NAMALWA (cell line): ENCODE data around the gene RASAL2.
A peak's percentile ranks its signal among the peaks of the same experiment; 100 is the strongest.
"Not testable (repeated sequence)": the region's sequence is repeated elsewhere in the genome, so short reads cannot be mapped to it uniquely, and the experiment has no call there.

ENCODE experiments used
- DNase-seq: peaks from one replicate; pipeline ENCODE4 v3.0.0-alpha.2; 2015; ENCODE audit warnings: low spot score

Gene RASAL2

DNA sequence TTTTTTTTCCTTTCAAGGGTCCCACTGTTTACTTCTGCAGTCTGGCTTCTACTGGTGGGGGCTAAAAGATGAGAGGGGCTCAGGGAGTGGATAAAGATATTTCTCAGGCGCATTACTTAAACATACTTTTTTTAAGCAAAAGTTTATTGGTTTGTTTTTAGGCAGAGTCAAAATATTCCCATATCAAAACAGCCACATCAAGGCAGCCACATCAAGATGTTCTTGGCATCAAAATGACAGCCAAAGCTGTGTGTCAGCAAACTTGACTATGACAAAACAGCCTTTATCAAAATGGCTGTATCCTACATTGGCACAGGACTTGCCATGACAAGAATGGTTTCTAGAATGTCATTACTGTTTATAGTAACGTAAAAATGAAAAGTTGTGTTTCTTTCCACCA, 22.1 kb upstream of the RASAL2 start:
- no peak for DNase-seq

DNA sequence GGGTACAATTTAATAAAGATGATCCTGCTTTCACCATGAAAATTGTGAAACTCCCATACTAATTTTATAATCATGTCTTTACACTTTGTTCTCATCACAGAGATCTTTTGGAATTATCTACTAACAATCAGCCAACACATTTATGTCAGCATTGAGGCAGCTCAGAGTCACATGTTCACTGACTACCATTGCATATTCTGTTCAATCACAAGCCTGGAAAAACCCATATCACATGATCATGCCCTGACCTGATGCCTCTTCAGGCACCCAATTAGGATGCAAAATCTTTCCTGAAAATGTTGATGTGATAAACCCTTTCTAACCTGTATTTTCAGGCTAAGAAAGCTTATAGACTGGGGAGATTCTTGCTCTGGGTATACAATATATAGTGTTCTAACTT, 21.6 kb upstream of the RASAL2 start:
- no peak for DNase-seq

DNA sequence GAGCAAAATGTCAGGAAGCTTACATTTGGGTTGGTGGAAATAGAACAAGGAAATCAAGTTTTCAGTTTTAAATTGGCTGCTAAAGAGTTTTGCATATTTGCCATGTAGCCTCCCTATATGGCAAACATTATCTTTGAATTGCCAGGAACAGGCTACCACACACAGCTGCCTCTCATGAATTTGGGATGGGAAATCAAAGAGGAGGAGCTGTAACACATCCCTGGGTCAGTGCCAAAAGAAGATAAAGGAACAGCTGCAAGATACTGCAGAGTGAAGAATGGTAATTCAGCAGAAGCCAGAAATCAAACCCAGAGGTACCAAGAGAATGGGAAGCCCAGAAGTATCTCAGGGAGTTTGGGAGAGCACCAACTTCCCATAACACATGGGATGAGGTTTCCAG, 18.6 kb upstream of the RASAL2 start:
- no peak for DNase-seq

DNA sequence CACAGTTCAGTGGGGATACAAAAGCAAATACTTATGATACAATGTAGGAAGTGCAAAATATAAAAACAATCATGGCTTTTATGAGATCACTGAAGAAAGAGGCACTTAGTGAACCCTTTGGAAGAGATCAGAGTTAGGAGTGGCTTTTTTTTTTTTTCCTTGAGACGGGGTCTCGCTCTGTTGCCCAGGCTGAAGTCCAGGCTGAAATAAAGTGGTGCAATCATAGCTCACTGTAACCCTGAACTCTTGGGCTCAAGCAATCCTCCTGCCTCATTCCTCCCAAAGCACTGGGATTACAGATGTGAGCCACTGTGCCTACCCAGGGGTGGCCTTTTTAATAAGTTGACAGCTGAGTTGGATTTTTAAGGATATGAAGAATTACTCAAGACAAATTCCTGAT, 17.3 kb upstream of the RASAL2 start:
- no peak for DNase-seq

DNA sequence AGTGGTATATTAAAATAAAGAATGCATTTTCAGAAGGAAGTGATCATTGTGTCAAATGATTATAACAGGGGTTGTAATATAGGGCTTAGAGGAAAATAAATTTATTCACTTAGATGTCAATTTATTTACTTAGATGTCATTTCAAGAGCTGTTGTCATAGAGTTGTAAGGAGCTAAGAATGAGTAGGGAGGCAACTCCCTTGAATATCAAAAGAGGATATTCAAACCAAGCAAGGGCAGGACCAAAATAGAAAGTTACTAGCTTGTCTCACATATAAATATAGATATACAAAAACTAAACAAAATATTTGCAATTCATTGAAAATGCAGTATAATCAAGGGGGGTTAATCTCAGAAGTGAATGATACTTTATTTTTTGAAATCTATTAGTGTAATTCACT, 16.0 kb upstream of the RASAL2 start:
- no peak for DNase-seq

DNA sequence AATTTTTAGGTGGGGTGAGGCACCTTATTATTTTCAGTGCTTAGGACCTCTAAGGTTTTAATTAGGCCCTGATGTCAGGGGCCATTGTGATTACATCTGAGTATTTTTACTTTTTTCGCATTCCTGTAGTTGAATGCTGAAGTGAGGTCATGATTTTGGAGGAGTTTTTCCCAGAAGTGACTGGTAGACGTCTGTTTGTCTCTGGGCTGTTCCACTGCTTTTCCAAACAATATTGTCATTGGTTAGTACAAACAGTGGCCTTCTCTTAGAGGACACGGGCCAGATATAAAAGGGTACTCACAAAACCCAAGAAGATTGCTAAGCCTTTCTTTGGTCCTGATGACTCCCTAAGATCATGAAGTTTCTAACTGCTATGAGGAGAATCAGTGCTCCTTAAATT, 7.6 kb upstream of the RASAL2 start:
- DNase-seq, result no peak

DNA sequence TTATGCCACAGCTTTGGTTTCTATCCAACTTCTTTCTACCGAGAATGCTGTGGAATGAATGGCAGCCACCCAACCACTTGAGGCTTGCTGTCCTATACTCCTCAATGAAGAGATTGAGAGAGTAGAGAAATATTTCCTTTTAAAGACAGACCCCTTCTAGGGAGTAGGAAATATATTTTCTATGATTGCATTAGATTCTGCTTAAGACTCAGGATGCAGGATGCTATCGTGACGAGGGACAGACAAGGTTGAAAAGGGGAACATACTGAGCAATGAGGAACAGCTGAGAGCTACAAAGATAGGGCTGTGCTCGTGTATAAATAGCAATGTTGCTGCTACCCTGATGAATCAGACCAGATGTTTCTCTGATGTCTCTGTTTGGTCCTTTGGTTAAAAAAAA, 7.1 kb upstream of the RASAL2 start:
- DNase-seq, result peak; percentile 37

DNA sequence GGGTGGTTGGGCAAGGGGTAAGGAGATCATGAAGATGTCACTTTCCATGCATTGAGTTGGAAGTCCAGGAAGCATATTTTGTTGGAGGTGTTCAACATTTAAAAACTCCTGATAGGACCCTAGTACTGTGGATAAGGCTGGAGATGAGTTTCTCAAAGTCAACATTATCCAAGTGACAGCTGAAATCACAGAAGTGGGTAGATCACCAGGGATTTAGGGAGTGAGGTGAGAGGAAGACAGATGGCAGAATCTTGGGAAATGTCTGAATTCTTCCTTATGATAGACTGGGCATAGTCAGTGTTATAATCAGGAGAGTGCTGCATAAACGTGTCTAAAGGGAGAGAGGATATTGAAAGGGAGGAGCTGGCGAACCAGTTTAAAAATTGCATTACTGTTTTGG, 5.3 kb upstream of the RASAL2 start:
- no peak for DNase-seq

DNA sequence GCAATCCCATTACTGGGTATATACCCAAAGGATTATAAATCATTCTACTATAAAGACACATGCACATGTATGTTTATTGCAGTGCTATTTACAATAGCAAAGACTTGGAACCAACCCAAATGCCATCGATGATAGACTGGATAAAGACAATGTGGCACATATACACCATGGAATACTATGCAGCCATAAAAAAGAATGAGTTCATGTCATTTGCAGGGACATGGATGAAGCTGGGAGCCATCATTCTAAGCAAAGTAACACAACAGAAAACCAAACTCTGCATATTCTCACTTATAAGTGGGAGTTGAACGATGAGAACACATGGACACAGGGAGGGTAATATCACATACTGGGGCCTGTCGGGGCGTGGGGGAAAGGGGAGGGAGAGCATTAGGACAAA, 2.5 kb upstream of the RASAL2 start:
- DNase-seq, result not testable (repeated sequence)

DNA sequence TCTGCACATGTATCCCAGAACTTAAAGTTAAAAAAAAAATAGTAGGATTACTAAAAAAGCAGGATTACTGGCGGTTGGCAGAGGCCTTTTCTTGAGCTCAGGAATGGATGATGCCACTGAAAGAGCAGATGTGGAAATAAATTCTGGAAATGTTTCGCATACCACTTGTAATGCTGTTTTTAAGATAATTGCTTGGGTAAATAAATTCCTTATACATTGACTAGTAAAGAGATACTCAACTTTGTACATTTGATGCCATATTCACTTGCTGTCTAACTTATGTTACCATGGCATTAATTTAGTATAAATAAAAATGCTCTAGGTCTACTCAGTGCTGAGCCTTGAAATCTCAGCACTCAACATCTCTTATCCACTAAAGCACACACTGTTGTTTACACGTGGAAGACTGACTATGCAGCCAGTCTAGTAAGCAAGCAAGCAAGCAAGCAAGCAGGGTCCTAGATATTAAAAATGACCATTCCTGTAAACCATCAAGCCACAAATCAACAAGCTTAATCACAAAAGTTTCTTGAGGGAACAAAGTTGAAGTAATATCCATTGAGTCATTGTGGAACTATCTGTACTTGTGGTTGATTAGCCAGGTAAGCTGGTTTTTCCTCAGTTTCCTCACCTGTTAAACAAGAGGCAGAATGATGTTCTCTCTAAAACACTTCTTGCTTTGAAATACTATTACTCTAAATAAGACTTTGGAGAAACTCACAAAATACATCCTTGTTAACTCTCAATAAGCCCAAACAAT, 1.7 kb upstream of the RASAL2 start:
- DNase-seq, result no peak

DNA sequence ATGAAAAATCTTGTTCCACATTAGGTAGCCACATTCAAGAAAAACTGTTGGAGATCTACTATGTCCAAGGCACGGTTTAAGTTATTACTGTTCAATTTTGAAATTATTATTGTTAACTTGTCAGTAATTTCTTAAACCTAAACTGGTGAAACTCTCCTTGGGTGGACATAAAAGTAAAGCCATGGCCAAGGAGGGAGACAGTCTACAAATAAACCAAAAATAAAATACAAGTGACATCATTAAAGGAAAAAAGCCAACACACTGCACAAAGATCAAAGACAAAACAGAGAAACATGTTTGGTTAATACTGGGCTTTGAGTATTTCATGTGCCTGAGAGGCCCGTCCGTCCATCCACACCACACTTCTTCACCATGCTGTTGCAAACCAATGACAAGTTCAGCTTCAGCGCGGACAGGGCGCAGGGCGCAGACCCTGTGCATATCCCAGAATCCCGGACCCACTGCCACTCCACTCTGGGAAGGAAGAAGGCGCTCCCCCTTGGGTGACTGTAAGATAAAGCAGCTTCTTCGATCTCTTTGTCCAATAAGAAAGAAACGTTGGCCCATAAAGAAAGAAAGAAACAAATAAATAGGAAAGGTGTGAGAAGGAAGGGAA, 918 bp upstream of the RASAL2 start:
- DNase-seq, result no peak

DNA sequence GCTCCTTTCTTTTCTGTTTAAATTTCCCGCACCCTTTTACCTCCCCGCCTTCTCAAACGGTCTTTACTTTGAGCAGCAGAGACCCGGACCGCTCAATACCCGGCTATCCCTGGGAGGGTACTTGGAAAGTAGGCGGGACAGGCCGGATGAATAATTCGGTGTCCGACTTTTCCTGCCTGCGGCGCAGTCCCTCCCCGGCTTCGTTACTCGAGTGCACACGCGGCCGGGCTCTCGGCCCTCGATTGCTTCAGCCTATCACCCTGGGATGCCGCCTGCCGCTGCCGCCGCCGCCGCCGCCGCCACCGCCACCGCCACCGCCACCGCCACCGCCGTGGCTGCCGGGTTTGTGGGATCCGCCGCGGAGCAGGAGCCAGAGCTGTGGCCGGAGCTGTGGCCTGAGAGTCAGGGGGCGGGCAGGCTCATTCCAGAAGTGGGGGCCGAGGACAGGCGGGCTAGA, 382 bp upstream of the RASAL2 start:
- DNase-seq, result no peak

DNA sequence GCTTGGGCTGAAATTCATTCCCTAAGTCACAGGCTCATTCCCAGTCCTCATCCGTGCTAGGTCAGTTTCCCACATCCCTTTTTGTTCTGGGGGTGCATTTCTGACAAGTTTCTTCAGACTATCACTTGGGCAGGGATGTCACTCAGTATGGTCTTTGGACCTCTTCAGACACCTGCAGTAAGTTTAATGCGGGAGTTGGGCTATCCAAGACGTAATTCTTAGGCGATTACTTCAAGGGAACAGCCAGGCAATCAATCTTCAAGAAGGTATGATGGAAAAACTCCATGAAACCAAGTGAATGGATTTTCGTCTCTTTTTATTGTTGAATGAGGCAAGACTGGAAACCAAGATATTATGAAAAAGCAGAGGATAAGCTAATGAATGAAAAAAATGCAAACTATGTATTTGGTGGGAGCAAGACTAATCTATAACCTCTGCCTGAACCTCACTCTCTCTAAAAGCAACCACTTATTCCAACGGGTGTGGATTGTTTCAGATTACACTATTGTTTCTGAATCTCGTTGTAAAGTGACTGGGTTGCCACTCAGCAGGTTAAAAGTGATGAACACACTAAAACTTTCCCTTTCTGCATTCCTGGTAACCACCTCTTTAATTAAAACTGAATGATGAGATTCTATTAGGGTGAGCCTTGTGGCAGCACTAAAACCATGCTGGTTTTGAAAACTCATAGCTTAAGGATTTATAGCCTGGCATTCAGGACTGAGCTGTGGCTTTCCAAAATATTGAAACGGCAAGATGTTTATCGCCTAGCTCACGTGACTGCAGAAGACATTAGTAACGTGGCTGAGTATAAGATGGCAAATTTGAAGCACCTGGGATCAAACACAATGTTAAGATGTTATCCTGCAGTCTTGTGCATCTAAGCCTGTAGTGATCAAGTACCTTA, 1.1 kb downstream of the RASAL2 start:
- no peak for DNase-seq

DNA sequence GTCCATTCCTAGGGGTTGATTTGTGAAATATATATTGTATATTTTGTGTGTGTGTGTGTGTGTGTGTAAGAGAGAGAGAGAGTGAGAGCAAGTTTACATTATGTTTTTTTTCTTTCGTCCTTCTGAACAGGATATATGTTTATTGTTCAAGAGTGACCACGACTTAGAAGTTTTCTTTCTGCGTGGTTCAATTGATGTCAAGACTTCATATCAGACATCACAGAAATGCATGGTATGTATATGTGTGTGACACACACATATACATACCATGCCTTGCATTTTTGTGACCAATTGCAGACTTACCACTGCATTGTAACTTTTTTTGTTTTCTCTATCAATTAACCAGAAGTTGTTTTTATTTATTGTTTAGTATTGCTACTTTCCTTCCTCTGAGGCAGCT, 2.5 kb downstream of the RASAL2 start:
- no peak for DNase-seq

DNA sequence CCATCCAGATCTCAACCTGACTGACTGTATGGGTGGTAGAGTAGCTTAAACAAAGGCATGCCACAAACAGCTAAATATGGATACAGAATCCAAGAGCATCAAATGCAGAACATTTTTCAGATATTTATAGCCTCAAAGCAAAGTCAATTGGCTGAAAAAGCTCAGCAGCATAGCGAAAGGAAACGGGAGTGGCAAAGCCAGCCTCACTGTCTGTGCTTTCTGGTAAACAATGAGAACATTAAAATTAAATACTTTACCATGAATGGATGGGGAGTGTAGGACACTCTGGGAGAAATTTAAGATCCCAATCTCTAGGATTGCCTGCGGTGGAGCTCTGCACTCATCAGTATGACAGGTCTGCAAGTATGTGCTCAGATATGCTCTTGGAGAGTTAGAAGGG, 4.4 kb downstream of the RASAL2 start:
- DNase-seq, result no peak

DNA sequence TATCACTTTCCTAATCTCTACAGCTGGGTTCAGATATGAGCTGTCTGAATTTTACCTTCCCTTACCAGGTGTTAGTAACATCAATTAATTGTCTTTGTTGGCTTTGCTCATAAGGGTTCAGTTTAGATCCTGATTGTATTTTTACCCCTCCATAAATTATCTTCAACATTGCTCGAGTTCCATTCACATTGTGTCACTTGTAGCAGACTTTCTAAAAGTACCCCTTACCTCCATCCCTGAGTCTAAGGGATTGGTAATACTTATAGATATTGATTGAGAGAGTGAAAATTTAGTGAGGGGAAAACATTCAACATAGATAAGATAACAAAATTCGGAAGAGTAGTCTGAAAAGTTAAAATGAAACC, 7.3 kb downstream of the RASAL2 start:
- no peak for DNase-seq

DNA sequence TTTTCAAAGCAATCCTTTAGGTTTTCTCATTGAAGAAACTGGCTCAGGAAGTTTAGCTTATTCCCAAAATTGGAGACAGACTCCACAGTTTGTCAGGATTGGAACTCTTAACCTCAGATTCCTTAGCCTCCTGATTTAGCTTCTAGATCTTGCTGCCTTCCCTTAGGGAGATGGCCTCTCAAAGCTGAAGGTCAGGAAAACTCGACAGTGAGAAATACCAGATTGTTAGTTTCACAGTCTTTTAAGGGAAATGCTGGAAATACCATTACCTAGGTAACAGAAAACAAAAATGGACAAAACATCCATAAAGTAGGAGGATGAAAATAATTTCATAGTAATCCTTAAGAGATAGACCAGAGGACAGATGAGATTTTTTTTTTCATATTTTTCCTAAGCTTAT, 7.8 kb downstream of the RASAL2 start:
- no peak for DNase-seq

DNA sequence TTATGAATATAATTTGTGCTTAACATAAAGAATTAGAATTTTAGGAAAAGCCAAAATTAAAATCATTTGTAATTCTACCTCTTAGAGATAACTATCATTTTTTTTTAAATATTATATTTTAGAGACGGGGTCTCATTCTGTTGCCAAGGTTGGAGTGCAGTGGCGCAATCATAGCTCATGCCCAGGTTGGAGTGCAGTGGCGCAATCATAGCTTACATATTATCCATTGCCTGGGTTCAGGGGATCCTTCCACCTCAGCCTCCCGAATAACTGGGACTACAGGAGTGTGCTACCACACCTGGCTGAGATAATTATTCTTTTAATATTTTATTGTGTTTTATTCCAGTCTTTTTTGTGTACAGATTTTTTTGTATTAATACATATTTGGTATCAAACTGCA, 8.3 kb downstream of the RASAL2 start:
- DNase-seq, result no peak

DNA sequence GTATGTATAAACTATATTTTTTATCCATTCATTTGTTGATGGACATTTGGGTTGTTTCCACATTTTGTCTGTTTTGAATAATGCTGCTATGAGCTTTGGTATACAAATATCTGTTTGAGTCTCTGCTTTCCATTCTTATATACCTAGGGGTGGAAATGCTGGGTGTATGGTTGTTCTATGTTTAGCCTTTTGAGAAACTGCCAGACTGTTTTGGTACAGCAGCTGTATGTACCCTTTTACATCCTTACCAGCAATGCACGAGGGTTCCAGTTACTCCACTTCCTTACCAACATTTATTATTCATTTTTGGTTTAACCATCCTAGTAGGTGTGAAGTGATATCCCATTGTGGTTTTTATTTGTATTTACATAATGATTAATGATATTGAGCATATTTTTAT, 13.9 kb downstream of the RASAL2 start:
- DNase-seq, result no peak

DNA sequence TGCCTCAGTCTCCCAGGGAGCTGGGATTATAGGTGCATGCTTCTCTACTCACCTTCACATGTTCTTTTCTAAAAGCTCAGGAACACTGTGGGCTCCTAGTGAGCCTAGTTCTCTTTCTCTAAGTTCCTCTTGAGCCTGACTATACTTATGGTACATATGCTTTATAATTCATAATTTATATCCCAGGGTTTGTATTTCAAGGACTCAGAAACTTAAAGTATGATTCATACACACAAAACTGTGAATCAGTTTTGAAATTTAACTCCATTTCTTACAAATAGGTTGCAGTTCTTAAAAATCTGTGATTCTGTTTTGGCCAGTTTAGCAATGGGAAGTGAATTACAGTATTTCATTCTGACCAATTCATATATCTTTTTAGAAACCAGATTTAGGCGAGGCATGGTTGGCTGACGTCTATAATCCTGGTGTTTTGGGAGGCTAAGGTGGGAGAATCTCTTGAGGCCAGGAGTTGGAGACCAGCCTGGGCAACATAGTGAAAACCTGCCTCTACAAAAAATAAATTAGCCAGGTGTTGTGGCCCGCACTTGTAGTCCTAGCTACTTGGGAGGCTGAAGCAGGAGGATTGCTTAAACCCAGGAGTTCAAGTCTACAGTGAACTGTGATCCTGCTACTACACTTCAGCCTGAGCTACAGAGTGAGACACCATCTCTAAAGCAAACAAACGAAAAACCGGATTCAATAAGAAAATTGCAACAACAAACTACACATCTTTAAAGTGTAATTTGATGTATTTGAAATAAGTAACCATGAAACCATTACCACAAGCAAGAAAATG, 15.6 kb downstream of the RASAL2 start:
- DNase-seq, result no peak

DNA sequence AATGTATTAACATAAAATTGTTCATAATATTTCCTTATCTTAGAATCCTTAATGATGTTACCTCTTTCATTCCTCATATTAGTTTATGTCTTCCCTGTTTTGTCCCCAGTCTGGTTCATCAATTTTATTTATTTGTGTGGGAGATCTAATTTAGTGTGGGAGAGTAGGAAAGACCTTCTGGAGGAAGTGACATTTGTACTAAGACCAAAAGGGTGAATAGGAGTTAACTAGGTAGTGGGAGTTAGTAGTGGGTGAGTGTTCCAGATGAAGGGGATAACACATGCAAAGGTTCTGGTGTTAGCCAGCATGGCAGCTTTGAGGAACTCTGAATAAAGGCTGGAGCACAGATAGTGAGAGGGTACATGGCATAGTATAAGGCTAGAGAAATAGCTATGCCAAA, 21.4 kb downstream of the RASAL2 start:
- DNase-seq, result no peak

DNA sequence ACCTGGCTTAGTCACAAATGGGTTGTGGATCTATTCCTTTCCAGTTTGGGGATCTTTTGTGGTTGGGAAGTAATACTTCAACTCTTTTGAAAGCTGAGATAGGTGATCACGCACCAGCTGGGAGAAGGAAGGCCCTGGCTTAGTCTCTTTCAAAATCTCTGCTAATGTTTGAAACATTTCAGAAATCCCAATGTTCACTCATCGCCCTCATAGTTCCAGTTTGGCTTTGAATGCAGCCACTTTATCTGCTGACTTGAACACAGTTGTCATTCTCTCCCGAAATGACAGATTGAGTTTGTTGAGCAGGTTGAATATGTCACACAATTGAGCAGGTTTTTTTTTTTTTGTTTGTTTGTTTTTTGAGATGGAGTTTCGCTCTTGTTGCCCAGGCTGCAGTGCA, 24.6 kb downstream of the RASAL2 start:
- DNase-seq, result no peak
